Neural progenitor cell (in vitro differentiated cells): ENCODE measurements around the gene ESPL1.

Experiments used
- EZH2phosphoT487 ChIP-seq: fragments of 200-600 bp; sonication (generic); IDR thresholded peaks from 2 replicates; pipeline ENCODE4 v1.6.1; 2017; ENCODE audit warnings: antibody characterized with exemption
- TF ChIP-seq, protein P1 (sequence below): fragments of 200-600 bp; sonication (generic); IDR thresholded peaks from 2 replicates; pipeline ENCODE4 v1.5.1; 2017; ENCODE audit warnings: antibody characterized with exemption, mild to moderate bottlenecking

DNA sequence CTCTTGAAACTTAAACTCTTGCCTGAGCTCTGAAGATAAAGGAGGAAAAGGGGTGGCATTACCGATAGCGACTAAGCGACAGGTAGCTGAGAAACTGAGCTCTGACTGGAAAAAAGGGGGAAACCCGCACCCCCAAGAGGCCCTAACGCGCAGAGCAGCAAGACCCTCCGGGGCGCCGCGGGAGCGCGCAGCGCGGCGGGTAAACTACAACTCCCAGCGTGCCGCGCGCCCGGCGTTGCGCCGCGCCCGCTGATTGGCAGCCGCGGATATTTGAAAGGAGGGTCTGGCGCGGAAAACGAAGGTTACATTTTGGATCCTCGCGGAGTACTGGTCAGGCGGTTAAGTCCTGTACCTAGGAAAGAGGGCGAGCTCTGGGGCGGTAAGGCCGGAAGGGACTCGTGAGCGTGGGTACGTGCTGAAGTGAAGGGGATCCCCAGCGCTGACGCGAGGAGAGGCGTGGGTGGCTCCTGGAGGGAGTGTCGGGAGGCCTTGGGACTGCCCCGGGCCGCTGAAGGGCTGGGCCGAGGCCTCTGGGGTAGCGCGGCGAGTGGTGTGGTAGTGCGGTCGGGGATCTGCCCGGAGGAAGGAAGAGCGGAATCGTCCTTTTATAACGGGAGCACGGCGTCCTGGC, at the start of gene ESPL1:
- TF ChIP-seq EZH2phosphoT487, result no peak
- TF ChIP-seq, protein P1, sequence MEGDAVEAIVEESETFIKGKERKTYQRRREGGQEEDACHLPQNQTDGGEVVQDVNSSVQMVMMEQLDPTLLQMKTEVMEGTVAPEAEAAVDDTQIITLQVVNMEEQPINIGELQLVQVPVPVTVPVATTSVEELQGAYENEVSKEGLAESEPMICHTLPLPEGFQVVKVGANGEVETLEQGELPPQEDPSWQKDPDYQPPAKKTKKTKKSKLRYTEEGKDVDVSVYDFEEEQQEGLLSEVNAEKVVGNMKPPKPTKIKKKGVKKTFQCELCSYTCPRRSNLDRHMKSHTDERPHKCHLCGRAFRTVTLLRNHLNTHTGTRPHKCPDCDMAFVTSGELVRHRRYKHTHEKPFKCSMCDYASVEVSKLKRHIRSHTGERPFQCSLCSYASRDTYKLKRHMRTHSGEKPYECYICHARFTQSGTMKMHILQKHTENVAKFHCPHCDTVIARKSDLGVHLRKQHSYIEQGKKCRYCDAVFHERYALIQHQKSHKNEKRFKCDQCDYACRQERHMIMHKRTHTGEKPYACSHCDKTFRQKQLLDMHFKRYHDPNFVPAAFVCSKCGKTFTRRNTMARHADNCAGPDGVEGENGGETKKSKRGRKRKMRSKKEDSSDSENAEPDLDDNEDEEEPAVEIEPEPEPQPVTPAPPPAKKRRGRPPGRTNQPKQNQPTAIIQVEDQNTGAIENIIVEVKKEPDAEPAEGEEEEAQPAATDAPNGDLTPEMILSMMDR, result peak; percentile 61
